ENCODE measurements around the gene THAP8. TPM values are rescaled to one million over a fixed set of nuclear protein-coding genes. Genes with fewer than 3 reads are reported as not detected.

Gene THAP8
- total RNA-seq, 1 experiment from 2014 or later: 4.6 TPM

DNA sequence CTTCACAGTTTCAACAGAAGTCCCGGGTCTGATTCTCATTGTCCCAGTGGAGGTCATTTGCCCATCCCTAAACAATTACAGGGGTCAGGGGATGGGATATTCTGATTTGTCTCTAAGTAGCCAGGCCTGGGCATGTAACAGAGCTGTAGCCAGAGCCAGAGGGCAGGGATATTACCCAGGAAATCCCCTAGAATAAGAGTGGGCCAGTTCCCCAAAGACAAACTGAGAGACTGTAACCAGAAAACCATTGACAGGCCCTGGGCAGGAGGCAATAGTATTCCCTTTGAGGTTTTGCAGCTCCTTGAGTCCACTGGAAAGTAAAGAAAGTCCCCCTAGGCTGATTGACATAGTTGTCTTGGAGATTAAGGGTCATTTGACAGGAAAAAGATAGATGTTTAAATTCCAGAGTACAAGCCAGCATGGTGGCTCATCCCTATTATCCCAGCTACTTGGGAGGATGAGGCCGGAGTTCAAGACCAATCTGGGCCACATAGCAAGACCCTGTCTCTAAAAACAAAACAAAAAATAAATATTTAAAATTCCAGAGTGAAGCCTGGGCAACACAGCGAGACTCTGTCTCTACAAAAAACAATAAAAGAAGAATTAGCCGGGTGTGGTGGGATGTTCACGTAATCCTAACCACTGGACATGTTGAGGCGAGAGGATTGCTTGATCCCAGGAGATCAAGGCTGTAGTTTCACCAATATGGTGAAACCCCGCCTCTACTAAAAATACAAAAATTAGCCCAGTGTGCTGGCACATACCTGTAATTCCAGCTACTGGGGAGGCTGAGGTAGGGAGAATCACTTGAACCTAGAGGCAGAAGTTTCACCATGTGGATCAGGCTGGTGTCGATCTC is 60.9 kb downstream of the THAP8 start:
- intact Hi-C loops (cut with micrococcal nuclease; ENCODE audit: unreplicated experiment): no loop called here
- TF ChIP-seq, protein P1, sequence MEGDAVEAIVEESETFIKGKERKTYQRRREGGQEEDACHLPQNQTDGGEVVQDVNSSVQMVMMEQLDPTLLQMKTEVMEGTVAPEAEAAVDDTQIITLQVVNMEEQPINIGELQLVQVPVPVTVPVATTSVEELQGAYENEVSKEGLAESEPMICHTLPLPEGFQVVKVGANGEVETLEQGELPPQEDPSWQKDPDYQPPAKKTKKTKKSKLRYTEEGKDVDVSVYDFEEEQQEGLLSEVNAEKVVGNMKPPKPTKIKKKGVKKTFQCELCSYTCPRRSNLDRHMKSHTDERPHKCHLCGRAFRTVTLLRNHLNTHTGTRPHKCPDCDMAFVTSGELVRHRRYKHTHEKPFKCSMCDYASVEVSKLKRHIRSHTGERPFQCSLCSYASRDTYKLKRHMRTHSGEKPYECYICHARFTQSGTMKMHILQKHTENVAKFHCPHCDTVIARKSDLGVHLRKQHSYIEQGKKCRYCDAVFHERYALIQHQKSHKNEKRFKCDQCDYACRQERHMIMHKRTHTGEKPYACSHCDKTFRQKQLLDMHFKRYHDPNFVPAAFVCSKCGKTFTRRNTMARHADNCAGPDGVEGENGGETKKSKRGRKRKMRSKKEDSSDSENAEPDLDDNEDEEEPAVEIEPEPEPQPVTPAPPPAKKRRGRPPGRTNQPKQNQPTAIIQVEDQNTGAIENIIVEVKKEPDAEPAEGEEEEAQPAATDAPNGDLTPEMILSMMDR (conservative IDR thresholded peaks at IDR 0.05; ENCODE audit: low read depth, low read length): no peak
- TF ChIP-seq EZH2 (IDR thresholded peaks at IDR 0.05; ENCODE audit: borderline replicate concordance, low read depth, low read length, poor library complexity, severe bottlenecking): no peak
- POLR2A ChIA-PET (ENCODE audit: low non-redundant PET): no interaction called here
- Histone ChIP-seq H3K9me3 (ENCODE audit: low read depth, low read length, poor library complexity, severe bottlenecking) (no peaks in the 10 kb centered on the region), H3K4me1 (ENCODE audit: insufficient read depth, low read length, poor library complexity, severe bottlenecking) (peaks cover 8% of the 10 kb centered on the region), H3K36me3 (ENCODE audit: insufficient read depth, low read length, poor library complexity, severe bottlenecking) (no peaks in the 10 kb centered on the region), H3K4me3 (ENCODE audit: low read depth, low read length, poor library complexity, severe bottlenecking) (no peak overlapping the region), H3K27ac (ENCODE audit: low read depth, low read length, poor library complexity, severe bottlenecking) (no peak overlapping the region), H3K27me3 (replicated peaks; ENCODE audit: insufficient read depth, low read depth, low read length, poor library complexity) (no peaks in the 10 kb centered on the region)
- BruUV-seq (replicated peaks): no TSS peak
- no peak for DNase-seq (ENCODE audit: low spot score)
- CTCF ChIA-PET: interaction anchor here (1.0 kb wide), 1 partner anchor 173 kb away, joined by 4 read pairs; no protein-coding TSS in a partner anchor

GRCh38 chr19:35991731-35992450 is 62.2 kb downstream of the THAP8 start:
- no peaks in the 10 kb centered on the region for H3K9me3 ChIP-seq (ENCODE audit: low read depth, low read length, poor library complexity, severe bottlenecking)
- H3K4me3 ChIP-seq (ENCODE audit: low read depth, low read length, poor library complexity, severe bottlenecking): no peak overlapping the region
- H3K4me1 ChIP-seq (ENCODE audit: insufficient read depth, low read length, poor library complexity, severe bottlenecking): peaks cover 15% of the 10 kb centered on the region
- no TSS peak for BruUV-seq (replicated peaks)
- ChIA-PET POLR2A (ENCODE audit: low non-redundant PET) (interaction anchor here (0.5 kb wide), 1 partner anchor 116 kb away, joined by 19 read pairs; no protein-coding TSS in a partner anchor), CTCF (no interaction called here)
- DNase-seq (ENCODE audit: low spot score): no peak
- TF ChIP-seq, protein P1 (conservative IDR thresholded peaks at IDR 0.05; ENCODE audit: low read depth, low read length): no peak
- no peak for TF ChIP-seq EZH2 (IDR thresholded peaks at IDR 0.05; ENCODE audit: borderline replicate concordance, low read depth, low read length, poor library complexity, severe bottlenecking)
- H3K27me3 ChIP-seq (replicated peaks; ENCODE audit: insufficient read depth, low read depth, low read length, poor library complexity): peaks cover 1% of the 10 kb centered on the region
- intact Hi-C loops (cut with micrococcal nuclease; ENCODE audit: unreplicated experiment): no loop called here
- H3K36me3 ChIP-seq (ENCODE audit: insufficient read depth, low read length, poor library complexity, severe bottlenecking): no peaks in the 10 kb centered on the region
- no peak overlapping the region for H3K27ac ChIP-seq (ENCODE audit: low read depth, low read length, poor library complexity, severe bottlenecking)

GRCh38 chr19:35990771-35991730 is 63.0 kb downstream of the THAP8 start:
- ChIA-PET POLR2A (ENCODE audit: low non-redundant PET) (interaction anchor here (0.5 kb wide), 1 partner anchor 117 kb away, joined by 19 read pairs; no protein-coding TSS in a partner anchor), CTCF (interaction anchor here (0.7 kb wide), 1 partner anchor 314 kb away, joined by 3 read pairs; no protein-coding TSS in a partner anchor)
- H3K27me3 ChIP-seq (replicated peaks; ENCODE audit: insufficient read depth, low read depth, low read length, poor library complexity): peaks cover 7% of the 10 kb centered on the region
- peaks cover 12% of the 10 kb centered on the region for H3K4me1 ChIP-seq (ENCODE audit: insufficient read depth, low read length, poor library complexity, severe bottlenecking)
- H3K9me3 ChIP-seq (ENCODE audit: low read depth, low read length, poor library complexity, severe bottlenecking): no peaks in the 10 kb centered on the region
- BruUV-seq (replicated peaks): no TSS peak
- no peak overlapping the region for H3K4me3 ChIP-seq (ENCODE audit: low read depth, low read length, poor library complexity, severe bottlenecking)
- no peak for DNase-seq (ENCODE audit: low spot score)
- TF ChIP-seq EZH2 (IDR thresholded peaks at IDR 0.05; ENCODE audit: borderline replicate concordance, low read depth, low read length, poor library complexity, severe bottlenecking): no peak
- TF ChIP-seq, protein P1 (conservative IDR thresholded peaks at IDR 0.05; ENCODE audit: low read depth, low read length): no peak
- H3K27ac ChIP-seq (ENCODE audit: low read depth, low read length, poor library complexity, severe bottlenecking): no peak overlapping the region
- H3K36me3 ChIP-seq (ENCODE audit: insufficient read depth, low read length, poor library complexity, severe bottlenecking): no peaks in the 10 kb centered on the region
- intact Hi-C loops (cut with micrococcal nuclease; ENCODE audit: unreplicated experiment): no loop called here

Measured in A673 (cell line).